ENCODE measurements around the gene POU2AF3.
"Not testable (repeated sequence)": the region's sequence is repeated elsewhere in the genome, so short reads cannot be mapped to it uniquely, and the experiment has no call there.

POU2AF3 gene

DNA sequence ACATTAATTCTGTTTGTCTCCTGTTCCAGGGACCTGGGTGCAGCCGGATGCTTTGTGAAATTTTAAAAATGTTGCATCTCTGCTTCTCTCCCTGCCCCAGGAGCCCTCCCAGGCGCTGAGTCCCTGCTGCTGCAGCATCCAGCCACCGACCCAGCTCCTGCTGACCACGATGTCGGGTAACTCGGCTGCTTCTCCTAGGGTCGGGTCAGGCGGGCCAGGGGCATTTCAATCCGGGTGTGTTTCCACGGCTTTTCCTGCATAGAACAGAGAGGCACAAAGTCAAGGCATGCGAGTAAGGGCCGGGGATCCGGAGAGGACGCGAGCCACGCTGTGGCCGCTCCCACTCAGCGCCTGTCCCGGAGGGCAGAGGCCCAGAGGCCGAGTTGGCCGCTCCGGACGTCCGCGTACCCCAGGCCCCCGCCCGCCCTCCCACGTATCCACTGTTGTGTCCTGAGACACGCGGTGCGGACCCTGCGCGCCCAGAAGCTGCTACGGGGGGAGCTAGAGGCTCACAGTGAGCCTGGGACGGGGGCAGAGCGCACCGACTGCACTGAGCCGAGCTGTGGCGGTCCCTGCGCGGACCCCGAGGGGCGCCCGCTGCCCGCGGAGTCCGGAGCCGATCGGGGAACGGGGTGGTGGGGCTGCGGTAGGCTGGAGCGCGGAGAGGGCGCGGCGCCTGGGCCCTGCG is at the start of gene POU2AF3:
TSS of gene POU2AF3 (plus strand) at position 134 of the 688 bp plus-strand sequence. CDS start at position 170, 36 bp downstream.
- H3K4me1 Mint-ChIP-seq (ENCODE audit: low read depth): peaks cover 4% of the 10 kb centered on the region
- H3K9me3 Mint-ChIP-seq (ENCODE audit: low read depth): no peaks in the 10 kb centered on the region
- peaks cover 10% of the 10 kb centered on the region for H3K27me3 Mint-ChIP-seq
- peak within 1 kb of the TSS; percentile 59 for H3K4me3 Mint-ChIP-seq
- no peaks in the 10 kb centered on the region for H3K36me3 Mint-ChIP-seq
- no peak within 1 kb of the TSS for H3K27ac Mint-ChIP-seq

GRCh38 chr11:111250936-111251335 is 47.4 kb upstream of the POU2AF3 start:
- H3K4me1 Mint-ChIP-seq (ENCODE audit: low read depth): no peaks in the 10 kb centered on the region

GRCh38 chr11:111253131-111253530 is 45.2 kb upstream of the POU2AF3 start:
- H3K4me3 Mint-ChIP-seq: no peak overlapping the region
- no peaks in the 10 kb centered on the region for H3K9me3 Mint-ChIP-seq (ENCODE audit: low read depth)
- peaks cover 6% of the 10 kb centered on the region for H3K27me3 Mint-ChIP-seq
- no peaks in the 10 kb centered on the region for H3K4me1 Mint-ChIP-seq (ENCODE audit: low read depth)
- no peak overlapping the region for H3K27ac Mint-ChIP-seq
- H3K36me3 Mint-ChIP-seq: no peaks in the 10 kb centered on the region

More at GRCh38 chr11:111250936-111251335, 47.4 kb upstream of the POU2AF3 start:
- no peaks in the 10 kb centered on the region for H3K36me3 Mint-ChIP-seq
- no peak overlapping the region for H3K4me3 Mint-ChIP-seq
- peaks cover 10% of the 10 kb centered on the region for H3K27me3 Mint-ChIP-seq
- no peak overlapping the region for H3K27ac Mint-ChIP-seq
- H3K9me3 Mint-ChIP-seq (ENCODE audit: low read depth): no peaks in the 10 kb centered on the region

DNA sequence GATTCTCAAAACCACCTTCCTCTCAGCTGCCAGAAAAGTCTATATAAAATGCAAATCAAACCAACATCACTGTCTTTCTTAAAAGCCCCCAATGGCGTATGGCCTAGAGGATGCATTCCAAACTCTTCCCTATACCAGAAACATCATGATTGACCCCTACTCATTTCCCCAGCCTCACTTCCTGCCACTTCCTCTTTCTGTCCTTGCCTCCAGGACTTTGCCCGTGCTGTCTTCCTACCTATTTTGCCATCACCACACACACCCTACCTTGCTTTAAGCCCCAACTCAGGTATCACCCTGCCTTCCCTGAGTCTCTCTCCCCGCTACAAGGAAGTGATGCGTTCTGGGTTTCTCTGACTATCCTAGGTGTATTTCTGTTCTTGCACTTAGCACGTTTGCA is 44.7 kb upstream of the POU2AF3 start:
- Mint-ChIP-seq H3K36me3 (no peaks in the 10 kb centered on the region), H3K27me3 (peaks cover 6% of the 10 kb centered on the region), H3K4me1 (ENCODE audit: low read depth) (no peaks in the 10 kb centered on the region), H3K4me3 (no peak overlapping the region), H3K27ac (no peak overlapping the region), H3K9me3 (ENCODE audit: low read depth) (no peaks in the 10 kb centered on the region)

GRCh38 chr11:111258046-111258445 is 40.3 kb upstream of the POU2AF3 start:
- no peaks in the 10 kb centered on the region for H3K36me3 Mint-ChIP-seq
- peaks cover 4% of the 10 kb centered on the region for H3K4me1 Mint-ChIP-seq (ENCODE audit: low read depth)
- peaks cover 4% of the 10 kb centered on the region for H3K27me3 Mint-ChIP-seq
- no peak overlapping the region for H3K27ac Mint-ChIP-seq
- no peaks in the 10 kb centered on the region for H3K9me3 Mint-ChIP-seq (ENCODE audit: low read depth)
- H3K4me3 Mint-ChIP-seq: no peak overlapping the region

DNA sequence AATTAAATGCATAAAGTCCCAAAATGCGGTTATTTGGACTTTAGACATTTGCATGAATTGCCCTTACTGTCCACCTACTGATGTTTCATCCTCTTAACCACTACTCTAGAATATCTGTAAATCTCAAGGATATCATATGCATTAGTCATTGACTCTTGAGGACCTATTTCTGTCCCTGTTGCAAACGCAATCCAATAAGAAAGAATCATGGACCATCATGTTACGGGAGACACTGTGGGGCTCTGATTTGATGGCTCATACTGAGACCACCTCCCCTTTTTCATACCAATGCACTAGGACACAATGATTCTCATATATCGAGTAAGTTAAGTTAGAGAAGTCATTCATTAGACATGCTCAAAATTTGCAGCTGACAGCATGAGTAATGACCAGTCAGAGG is 38.5 kb upstream of the POU2AF3 start:
- peaks cover 6% of the 10 kb centered on the region for H3K27me3 Mint-ChIP-seq
- peaks cover 4% of the 10 kb centered on the region for H3K4me1 Mint-ChIP-seq (ENCODE audit: low read depth)
- H3K4me3 Mint-ChIP-seq: no peak overlapping the region
- H3K9me3 Mint-ChIP-seq (ENCODE audit: low read depth): no peaks in the 10 kb centered on the region
- H3K27ac Mint-ChIP-seq: no peak overlapping the region
- no peaks in the 10 kb centered on the region for H3K36me3 Mint-ChIP-seq

GRCh38 chr11:111260811-111261210 is 37.5 kb upstream of the POU2AF3 start:
- Mint-ChIP-seq H3K36me3 (no peaks in the 10 kb centered on the region), H3K27ac (no peak overlapping the region), H3K9me3 (ENCODE audit: low read depth) (no peaks in the 10 kb centered on the region), H3K27me3 (peaks cover 7% of the 10 kb centered on the region), H3K4me1 (ENCODE audit: low read depth) (peaks cover 4% of the 10 kb centered on the region), H3K4me3 (no peak overlapping the region)

DNA sequence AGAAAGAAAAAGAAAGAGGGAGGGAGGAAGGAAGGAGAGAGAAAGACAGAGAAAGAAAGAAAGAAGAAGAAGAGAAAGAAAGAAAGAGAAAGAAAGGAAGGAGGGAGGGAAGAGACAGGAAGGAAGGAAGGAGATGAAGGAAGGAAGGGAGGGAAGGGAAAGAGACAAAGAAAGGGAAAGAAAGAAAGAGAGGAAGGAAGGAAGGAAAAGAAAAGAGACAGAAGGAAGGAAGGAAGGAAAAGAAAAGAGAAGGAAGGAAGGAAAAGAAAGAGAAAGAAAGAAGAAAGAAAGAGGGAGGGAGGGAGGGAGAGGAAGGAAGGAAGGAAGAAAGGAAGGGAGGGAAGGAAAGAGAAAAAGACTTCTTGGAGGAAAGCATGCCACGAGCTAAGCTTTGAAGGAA is 33.7 kb upstream of the POU2AF3 start:
- H3K4me3 Mint-ChIP-seq: no peak overlapping the region
- no peaks in the 10 kb centered on the region for H3K9me3 Mint-ChIP-seq (ENCODE audit: low read depth)
- H3K4me1 Mint-ChIP-seq (ENCODE audit: low read depth): peaks cover 4% of the 10 kb centered on the region
- H3K36me3 Mint-ChIP-seq: no peaks in the 10 kb centered on the region
- peaks cover 7% of the 10 kb centered on the region for H3K27me3 Mint-ChIP-seq
- no peak overlapping the region for H3K27ac Mint-ChIP-seq

DNA sequence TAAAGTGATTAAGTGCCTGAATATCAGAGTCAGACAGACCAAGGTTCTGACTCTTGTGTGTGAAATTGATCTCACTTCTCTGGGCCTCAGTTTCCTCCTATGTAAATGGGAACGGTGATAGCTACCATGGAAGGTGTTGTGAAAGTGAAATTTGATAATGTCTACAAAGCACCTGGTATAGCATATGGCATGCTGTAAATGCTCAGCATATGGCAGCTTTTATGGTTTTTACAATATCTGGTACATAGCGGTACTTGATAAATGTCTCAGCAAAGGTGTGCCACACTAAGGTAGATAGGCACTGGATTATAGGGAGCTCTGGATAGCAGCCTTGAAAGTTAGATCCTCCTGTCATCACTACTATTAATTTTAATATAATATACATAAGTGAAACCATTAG is 32.9 kb upstream of the POU2AF3 start:
- Mint-ChIP-seq H3K27ac (no peak overlapping the region), H3K4me1 (ENCODE audit: low read depth) (peaks cover 4% of the 10 kb centered on the region), H3K9me3 (ENCODE audit: low read depth) (no peaks in the 10 kb centered on the region), H3K27me3 (peaks cover 4% of the 10 kb centered on the region), H3K4me3 (no peak overlapping the region), H3K36me3 (no peaks in the 10 kb centered on the region)

GRCh38 chr11:111268303-111268702 is 30.0 kb upstream of the POU2AF3 start:
- H3K36me3 Mint-ChIP-seq; H3K27ac Mint-ChIP-seq; H3K4me3 Mint-ChIP-seq; H3K27me3 Mint-ChIP-seq; H3K4me1 Mint-ChIP-seq (ENCODE audit: low read depth); H3K9me3 Mint-ChIP-seq (ENCODE audit: low read depth): not testable (repeated sequence)

DNA sequence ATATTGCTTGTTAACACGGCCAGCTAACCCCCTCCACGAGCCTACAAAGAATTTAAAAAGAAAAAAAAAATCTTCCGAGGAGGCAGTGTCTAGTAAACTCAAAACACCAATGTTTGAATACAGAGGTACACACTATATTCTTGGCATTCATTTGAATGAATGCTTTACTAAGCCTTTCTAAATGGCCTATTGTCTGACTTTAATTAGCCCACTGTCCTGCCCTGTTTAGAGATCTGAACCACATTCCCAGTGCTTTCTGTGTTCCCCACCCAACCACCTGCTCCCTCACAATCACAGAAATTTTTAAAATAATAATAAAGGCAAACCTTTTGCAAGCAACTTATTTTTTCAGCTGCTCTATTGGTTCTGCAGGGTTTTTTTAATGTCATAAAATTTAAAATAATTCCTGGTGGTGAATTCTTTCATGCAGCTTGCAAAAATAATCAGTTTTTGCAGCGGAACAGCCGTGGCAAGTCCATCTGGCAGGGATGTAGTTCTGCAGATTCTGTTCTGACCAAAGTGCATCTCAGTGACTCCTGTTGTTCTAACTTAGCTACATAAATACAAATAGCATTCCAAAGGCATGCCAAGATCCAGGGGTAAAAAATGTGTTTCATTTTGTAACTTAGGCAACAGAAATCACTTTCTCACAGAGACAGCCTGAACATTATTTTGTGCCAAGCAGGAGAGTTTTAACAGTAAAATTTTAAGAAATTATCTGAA is 29.0 kb upstream of the POU2AF3 start:
- Mint-ChIP-seq H3K4me1 (ENCODE audit: low read depth) (no peaks in the 10 kb centered on the region), H3K27ac (no peak overlapping the region), H3K27me3 (peaks cover 1% of the 10 kb centered on the region), H3K36me3 (peaks cover 2% of the 10 kb centered on the region), H3K9me3 (ENCODE audit: low read depth) (no peaks in the 10 kb centered on the region), H3K4me3 (no peak overlapping the region)

DNA sequence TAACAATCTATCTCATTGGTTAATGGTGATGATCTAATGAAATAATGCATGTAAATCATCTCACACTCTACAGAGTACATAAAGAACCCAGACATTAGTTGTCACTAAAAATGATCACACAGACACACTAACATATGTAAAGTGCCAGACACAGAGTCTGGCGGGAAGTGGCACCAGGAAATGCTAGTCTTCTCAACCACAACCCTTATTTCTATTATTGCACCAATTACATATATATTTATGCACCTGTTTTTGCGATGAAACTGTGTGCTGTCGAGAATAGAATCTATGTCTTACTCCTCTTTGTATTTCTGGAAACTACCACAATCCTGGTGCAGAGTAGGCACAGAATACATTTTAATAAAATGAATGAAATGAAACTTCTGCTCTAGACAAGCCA is 25.9 kb upstream of the POU2AF3 start:
- Mint-ChIP-seq H3K27me3 (no peaks in the 10 kb centered on the region), H3K4me3 (no peak overlapping the region), H3K27ac (no peak overlapping the region), H3K4me1 (ENCODE audit: low read depth) (no peaks in the 10 kb centered on the region), H3K36me3 (peaks cover 2% of the 10 kb centered on the region), H3K9me3 (ENCODE audit: low read depth) (no peaks in the 10 kb centered on the region)

DNA sequence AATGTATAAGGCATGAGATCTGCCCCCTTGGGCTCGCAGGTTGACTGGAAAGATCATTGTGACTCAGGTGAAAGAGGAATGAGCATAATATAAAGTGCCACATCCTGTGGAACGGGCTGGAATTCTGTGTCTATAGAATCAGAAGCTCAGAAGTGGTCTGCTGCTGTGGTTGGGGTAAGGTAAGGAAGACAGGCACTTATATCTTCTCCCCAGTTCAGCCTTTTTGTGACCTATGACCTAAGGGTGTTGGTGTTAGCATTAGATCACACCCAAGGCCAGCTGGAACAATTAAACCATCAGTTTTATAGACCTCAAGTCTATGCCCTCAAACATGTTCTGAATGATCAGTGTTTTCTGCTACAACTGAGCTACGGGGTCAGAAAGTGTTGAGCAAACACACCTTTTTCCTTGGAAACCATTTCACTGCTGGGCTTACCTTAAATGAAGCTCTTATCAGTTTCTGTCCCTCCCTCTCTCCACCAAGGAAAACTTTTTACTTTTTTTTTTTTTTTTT is 15.7 kb upstream of the POU2AF3 start:
- Mint-ChIP-seq H3K27ac (no peak overlapping the region), H3K4me3 (no peak overlapping the region), H3K36me3 (no peaks in the 10 kb centered on the region), H3K27me3 (no peaks in the 10 kb centered on the region), H3K9me3 (ENCODE audit: low read depth) (no peaks in the 10 kb centered on the region), H3K4me1 (ENCODE audit: low read depth) (no peaks in the 10 kb centered on the region)

DNA sequence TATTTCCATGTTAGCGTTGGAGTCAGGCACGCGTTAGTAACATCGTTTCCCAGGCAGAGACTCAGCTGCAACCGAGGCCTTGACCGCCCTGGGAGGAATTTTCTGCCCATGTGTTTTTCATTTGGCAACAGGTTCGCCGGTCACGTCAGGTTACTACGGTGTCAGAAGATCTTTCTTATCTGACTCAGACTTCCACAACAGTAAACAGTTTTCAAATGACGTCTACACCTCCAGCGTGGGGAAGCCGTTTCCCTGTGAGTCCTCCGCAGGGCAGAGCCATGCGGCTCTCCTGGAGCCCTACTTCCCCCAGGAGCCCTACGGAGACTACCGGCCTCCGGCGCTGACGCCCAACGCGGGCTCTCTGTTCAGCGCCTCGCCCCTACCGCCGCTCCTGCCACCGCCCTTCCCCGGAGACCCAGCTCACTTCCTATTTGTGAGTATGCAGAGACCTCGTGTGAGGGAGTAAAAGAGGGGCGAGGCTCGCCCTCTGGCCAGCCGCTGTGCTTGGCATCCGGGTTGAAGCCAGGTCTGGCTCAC is 14.3 kb upstream of the POU2AF3 start:
- Mint-ChIP-seq H3K27ac (no peak overlapping the region), H3K9me3 (ENCODE audit: low read depth) (no peaks in the 10 kb centered on the region), H3K4me1 (ENCODE audit: low read depth) (no peaks in the 10 kb centered on the region), H3K4me3 (no peak overlapping the region), H3K27me3 (no peaks in the 10 kb centered on the region), H3K36me3 (no peaks in the 10 kb centered on the region)

Data from activated naive CD8-positive, alpha-beta T cell (primary cell).